Peyer's patch (tissue), 4 donors: Measurements from ENCODE around the gene PPDPF. TPM values are rescaled to one million over a fixed set of nuclear protein-coding genes. Genes with fewer than 3 reads are reported as not detected.

ENCODE experiments used
- DNase-seq, 3 donors: peaks; one replicate each; pipeline ENCODE4 v3.0.0-alpha.2; 2017 to 2019
- H3K27ac ChIP-seq, 4 donors: fragments of 200-600 bp; sonication (generic); one replicate each; pipeline ENCODE4 v1.5.1; 2016 to 2019
- H3K27me3 ChIP-seq, 2 donors: fragments of 200-600 bp; sonication (generic); one replicate each; pipeline ENCODE4 v1.5.1; 2019
- H3K36me3 ChIP-seq, 3 donors: fragments of 200-600 bp; sonication (generic); one replicate each; pipeline ENCODE4 v1.5.1; 2016 to 2019
- H3K4me1 ChIP-seq, 4 donors: fragments of 200-600 bp; sonication (generic); one replicate each; pipeline ENCODE4 v1.5.1; 2016 to 2019
- H3K4me3 ChIP-seq, 4 donors: fragments of 200-600 bp; sonication (generic); 1 replicate in 3 of 4; 2 replicates in 1 of 4; pipeline ENCODE4 v1.5.1; 2016 to 2019; ENCODE audit warnings: mild to moderate bottlenecking in 1 of 4
- H3K9me3 ChIP-seq, 4 donors: fragments of 200-600 bp; sonication (generic); one replicate each; pipeline ENCODE4 v1.5.1; 2016 to 2019; ENCODE audit warnings: mild to moderate bottlenecking in 1 of 4
- POLR2A ChIP-seq, 2 donors: fragments of 450-650 bp; IDR thresholded peaks; one replicate each; pipeline ENCODE4 v1.5.1; 2017; ENCODE audit warnings: antibody characterized with exemption in 2 of 2, mild to moderate bottlenecking in 2 of 2, moderate library complexity in 2 of 2
- total RNA-seq, 4 donors: library from RNA; depleted of rRNA; stranded (reverse); fragments of >200 nt; gene quantifications; one replicate each; pipeline ENCODE4 v1.1.0, GENCODE V29; 2016
- TF ChIP-seq, protein P1 (sequence below), 6 experiments: fragments of 450-650 bp in 4 of 6; fragments of 200-600 bp in 2 of 6; sonication (generic) in 1 of 6; IDR thresholded peaks; one replicate each; pipeline ENCODE4 v1.5.1; 2017 to 2019; ENCODE audit warnings: antibody characterized with exemption in 6 of 6, mild to moderate bottlenecking in 3 of 6, moderate library complexity in 1 of 6

PPDPF gene
- total RNA-seq, 4 donors from 2014 or later = 94.1 to 435 (median 193) TPM

GRCh38 chr20:63534831-63535651 lies 14.5 kb downstream of the PPDPF start:
- Histone ChIP-seq H3K27me3 (no peaks in the 10 kb centered on the region), H3K27ac (peak overlapping the region in 3 of 4 donors; percentile 60 to 98 (median 96)), H3K9me3 (no peaks in the 10 kb centered on the region), H3K4me1 (peaks cover 10 to 38% (median 16%) of the 10 kb centered on the region in 4 donors), H3K36me3 (no peaks in the 10 kb centered on the region), H3K4me3 (peak overlapping the region in 2 of 4 donors; percentile 39 to 57)
- DNase-seq = peak in 2 of 3 donors; percentile 90 to 93
- peak; percentile 61 to 81 for TF ChIP-seq POLR2A (IDR thresholded peaks at IDR 0.05)
- TF ChIP-seq, protein P1, sequence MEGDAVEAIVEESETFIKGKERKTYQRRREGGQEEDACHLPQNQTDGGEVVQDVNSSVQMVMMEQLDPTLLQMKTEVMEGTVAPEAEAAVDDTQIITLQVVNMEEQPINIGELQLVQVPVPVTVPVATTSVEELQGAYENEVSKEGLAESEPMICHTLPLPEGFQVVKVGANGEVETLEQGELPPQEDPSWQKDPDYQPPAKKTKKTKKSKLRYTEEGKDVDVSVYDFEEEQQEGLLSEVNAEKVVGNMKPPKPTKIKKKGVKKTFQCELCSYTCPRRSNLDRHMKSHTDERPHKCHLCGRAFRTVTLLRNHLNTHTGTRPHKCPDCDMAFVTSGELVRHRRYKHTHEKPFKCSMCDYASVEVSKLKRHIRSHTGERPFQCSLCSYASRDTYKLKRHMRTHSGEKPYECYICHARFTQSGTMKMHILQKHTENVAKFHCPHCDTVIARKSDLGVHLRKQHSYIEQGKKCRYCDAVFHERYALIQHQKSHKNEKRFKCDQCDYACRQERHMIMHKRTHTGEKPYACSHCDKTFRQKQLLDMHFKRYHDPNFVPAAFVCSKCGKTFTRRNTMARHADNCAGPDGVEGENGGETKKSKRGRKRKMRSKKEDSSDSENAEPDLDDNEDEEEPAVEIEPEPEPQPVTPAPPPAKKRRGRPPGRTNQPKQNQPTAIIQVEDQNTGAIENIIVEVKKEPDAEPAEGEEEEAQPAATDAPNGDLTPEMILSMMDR (IDR thresholded peaks at IDR 0.05) = peak in 1 of 6 experiments; percentile 3

DNA sequence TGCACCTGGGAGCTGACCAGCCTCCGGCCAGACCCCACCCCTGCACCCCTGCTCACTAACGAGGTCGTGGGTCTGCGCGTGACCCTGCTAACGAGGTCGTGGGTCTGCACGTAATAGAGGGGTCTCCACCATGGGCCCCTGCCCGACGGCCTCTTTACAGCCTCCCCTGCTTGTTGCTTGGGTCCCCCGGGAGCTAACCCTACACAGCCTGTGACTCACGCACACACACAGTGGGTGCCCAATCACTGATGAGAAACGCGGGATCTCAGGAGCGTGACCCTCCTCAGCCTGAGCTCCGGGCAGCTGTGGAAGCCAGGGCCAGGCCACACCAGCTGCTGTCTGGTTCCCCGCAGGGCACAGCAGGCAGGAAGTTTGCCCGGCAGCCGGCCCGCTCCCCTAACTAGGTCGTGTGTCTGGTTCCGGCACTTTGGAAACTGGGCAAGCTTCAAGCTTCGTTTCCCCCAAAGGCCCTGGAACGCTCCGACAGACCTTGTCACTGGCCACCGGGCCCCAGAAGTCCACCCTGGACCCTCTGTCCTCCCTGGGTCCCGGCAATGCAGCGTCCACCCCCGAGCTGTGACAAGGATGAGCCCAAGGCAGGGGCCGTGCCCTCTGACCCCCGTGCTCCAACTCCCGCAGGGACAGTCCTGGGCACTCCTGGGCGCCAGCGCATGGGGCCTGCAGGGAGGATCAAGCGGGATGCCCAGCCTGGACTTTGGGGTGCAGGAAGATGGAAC lies 15.8 kb downstream of the PPDPF start:
- Histone ChIP-seq H3K4me1 (peaks cover 4 to 34% (median 16%) of the 10 kb centered on the region in 4 donors), H3K9me3 (no peaks in the 10 kb centered on the region), H3K4me3 (peak overlapping the region in 3 of 4 donors; percentile 39 to 66 (median 57)), H3K27me3 (no peaks in the 10 kb centered on the region), H3K27ac (peak overlapping the region in 3 of 4 donors; percentile 92 to 98 (median 96)), H3K36me3 (no peaks in the 10 kb centered on the region)
- peak in 1 of 3 donors; percentile 61 for DNase-seq
- peak in 1 of 2 donors; percentile 24 for TF ChIP-seq POLR2A (IDR thresholded peaks at IDR 0.05)
- TF ChIP-seq, protein P1 (IDR thresholded peaks at IDR 0.05) = no peak

DNA sequence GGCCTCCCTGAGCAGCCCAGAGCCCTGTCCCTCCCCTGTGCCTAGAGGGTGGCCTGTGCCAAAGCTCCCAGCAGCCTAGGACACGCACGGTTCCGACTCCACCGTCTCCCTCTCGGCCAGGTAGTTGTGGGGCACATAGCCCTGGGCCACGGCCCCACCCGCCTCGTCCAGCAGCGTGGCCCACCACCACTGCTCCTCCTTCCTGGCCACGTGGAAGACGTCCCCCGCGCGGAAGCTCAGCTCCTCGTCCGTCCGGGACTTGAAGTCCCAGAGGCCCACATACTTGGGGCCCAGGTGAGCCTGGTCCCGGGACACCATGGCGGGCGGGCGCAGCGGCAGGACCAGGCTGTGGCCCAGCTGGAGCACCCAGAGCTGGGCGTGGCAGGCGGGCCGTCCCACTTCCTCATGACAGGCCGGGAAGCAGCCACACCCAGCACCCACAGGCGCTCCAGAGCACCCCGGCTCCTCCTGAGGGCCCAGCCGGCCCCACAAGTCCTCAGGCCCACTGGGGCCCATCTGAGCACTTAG lies 16.5 kb downstream of the PPDPF start, which contains the start of gene PTK6:
Gene PTK6 (minus strand): TSS at position 380 of the 528 bp plus-strand sequence. CDS start 62 bp downstream, at position 318.
- Histone ChIP-seq H3K27me3 (no peaks in the 10 kb centered on the region), H3K4me3 (peak within 1 kb of the TSS; percentile 39 to 66 (median 52)), H3K27ac (peak within 1 kb of the TSS; percentile 73 to 98 (median 94)), H3K4me1 (peaks cover 4 to 29% (median 17%) of the 10 kb centered on the region in 4 donors), H3K9me3 (no peaks in the 10 kb centered on the region), H3K36me3 (no peaks in the 10 kb centered on the region)
- peak; percentile 47 to 91 (median 90) for DNase-seq
- peak; percentile 55 to 67 for TF ChIP-seq POLR2A (IDR thresholded peaks at IDR 0.05)
- TF ChIP-seq, protein P1 (IDR thresholded peaks at IDR 0.05) = no peak

- H3K27me3 ChIP-seq = no peaks in the 10 kb centered on the region
These were observed 17.1 kb downstream of the PPDPF start for GRCh38 chr20:63537525-63538203.

More at GRCh38 chr20:63537525-63538203, 17.1 kb downstream of the PPDPF start:
- TF ChIP-seq, protein P1 (IDR thresholded peaks at IDR 0.05) = peak; percentile 97 to 99 (median 98)
- peak; percentile 94 to 95 for TF ChIP-seq POLR2A (IDR thresholded peaks at IDR 0.05)
- peak overlapping the region; percentile 73 to 98 (median 94) for H3K27ac ChIP-seq
- peaks cover 4 to 29% (median 19%) of the 10 kb centered on the region in 4 donors for H3K4me1 ChIP-seq
- H3K4me3 ChIP-seq = peak overlapping the region; percentile 39 to 66 (median 52)
- H3K9me3 ChIP-seq = no peaks in the 10 kb centered on the region
- DNase-seq = peak; percentile 87 to 96 (median 96)
- H3K36me3 ChIP-seq = no peaks in the 10 kb centered on the region
